HUDEP-2 (cell line): ENCODE measurements around the gene ZNF160.
A peak's percentile ranks its signal among the peaks of the same experiment; 100 is the strongest.
"Not testable (repeated sequence)": the region's sequence is repeated elsewhere in the genome, so short reads cannot be mapped to it uniquely, and the experiment has no call there.

ENCODE experiments used
- DNase-seq, 76 experiments: peaks; one replicate each; lab custom pipeline; 2025; ENCODE audit not compliant: unreplicated experiment in 76 of 76; lab: John Stamatoyannopoulos, UW

The ZNF160 gene

GRCh38 chr19:53103234-53104203, at the start of gene ZNF160:
ZNF160 (minus strand) TSS chr19:53103422; CDS start chr19:53086276, 17,146 bp downstream.
- peak; percentile 54 to 100 (median 98) for DNase-seq

GRCh38 chr19:53147645-53148044, 44.4 kb upstream of the ZNF160 start:
- no peak for DNase-seq

DNA sequence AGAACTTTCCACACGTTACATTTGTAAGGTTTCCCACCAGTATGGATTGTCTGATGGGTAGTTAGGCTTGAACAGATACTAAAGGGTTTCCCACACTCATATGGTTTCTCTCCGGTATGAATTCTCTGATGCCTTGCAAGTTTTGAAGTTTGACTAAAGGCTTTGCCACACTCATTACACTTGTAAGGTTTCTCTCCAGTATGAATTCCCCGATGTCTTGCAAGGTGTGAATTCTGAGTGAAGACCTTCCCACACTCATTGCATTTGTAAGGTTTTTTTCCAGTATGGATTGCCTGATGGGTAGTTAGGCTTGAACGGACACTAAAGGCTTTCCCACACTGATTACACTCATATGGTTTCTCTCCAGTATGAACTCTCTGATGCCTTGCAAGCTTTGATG, 37.1 kb upstream of the ZNF160 start:
- DNase-seq = no peak

GRCh38 chr19:53136432-53136831, 33.2 kb upstream of the ZNF160 start:
- DNase-seq = no peak

GRCh38 chr19:53132141-53132991, 29.1 kb upstream of the ZNF160 start, which contains the start of gene ZNF415:
ZNF415 (minus strand) TSS chr19:53132910; CDS start chr19:53122676, 10,234 bp downstream.
- peak in 43 of 76 experiments; percentile 3 to 68 (median 26) for DNase-seq

GRCh38 chr19:53131727-53132126, 28.5 kb upstream of the ZNF160 start:
- DNase-seq = no peak

DNA sequence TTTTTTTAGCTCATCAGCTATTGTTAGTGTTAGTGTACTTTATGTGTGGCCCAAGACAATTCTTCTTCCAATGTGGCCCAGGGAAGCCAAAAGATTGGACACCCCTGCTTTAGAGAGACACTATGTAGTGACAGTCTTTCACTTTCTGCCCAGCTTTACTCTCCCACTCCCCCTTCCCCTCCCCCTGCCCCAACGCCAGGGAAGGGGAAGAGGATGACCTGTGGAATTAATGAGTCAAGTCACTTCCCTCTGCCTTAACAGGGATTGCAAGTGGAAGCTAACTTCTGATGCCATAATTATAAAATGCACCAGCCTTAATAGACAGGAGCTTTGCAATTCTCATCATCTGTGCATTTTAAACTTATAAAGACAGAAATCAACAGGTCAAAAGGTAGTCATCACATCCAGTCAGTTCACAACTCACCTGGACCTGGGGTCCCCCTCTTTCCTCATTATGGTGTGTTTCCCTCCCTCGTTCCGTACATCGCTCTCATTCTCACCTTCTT, 27.9 kb upstream of the ZNF160 start:
- no peak for DNase-seq

- no peak for DNase-seq
Observed at GRCh38 chr19:53130506-53130905, 27.3 kb upstream of the ZNF160 start.

- not testable (repeated sequence) for DNase-seq
Observed at GRCh38 chr19:53126733-53127526, 23.7 kb upstream of the ZNF160 start.

DNA sequence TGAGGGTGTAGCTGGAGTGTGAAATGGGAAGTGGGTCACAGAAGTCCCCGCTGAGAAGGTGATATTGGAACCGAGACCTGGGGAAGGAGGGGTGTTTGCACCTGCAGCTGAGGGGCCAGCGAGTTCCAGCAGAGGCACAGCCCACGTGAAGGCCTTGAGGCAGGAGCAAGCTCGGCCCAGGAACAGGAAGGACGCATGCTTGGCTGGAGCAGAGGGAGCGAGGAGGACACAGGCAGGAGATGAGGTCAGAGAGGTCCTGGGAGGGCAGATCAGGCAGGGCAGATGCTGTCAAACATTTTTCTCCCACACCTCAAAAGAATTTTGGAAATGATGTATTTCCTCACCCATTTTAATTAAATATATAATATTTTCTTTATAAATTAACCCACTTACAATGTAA, 20.2 kb upstream of the ZNF160 start:
- DNase-seq = no peak

DNA sequence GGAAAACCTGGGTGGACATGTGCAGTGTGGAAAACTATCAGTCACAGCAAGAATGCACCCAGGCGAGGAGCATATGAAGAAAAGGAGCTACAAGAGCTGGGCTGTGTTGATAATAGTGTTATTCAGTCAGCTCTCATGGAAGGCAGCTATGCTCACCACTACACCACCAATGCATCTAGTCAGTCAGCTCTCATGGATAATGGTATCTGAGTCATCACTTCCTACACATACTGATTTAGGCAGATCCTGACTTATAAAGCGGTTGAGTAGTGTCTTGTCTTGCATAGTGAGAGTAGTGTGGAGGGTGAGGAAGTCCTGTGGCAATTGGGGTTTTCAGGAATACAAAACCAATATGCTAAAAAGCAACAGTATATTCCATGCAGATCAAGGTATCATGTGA, 9.1 kb upstream of the ZNF160 start:
- no peak for DNase-seq

DNA sequence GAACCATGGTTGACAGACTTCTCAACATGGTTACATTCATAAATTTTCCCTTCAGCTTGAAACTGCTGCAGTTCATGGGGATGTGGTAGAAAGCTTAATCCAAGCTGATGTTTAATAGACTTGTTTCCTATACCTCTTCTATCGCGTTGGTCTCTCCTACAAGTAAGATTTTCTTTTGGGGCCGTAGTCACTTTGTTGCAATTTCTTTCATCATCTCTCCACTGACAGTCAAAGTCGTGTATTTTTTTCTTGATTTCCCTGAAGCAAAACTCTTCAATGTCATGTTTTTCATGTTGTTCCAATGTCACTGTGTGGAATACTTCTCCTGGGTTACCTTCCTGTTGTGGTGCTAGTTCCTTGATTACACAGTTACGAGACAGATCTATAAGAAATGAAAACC, 6.3 kb upstream of the ZNF160 start:
- DNase-seq = no peak

DNA sequence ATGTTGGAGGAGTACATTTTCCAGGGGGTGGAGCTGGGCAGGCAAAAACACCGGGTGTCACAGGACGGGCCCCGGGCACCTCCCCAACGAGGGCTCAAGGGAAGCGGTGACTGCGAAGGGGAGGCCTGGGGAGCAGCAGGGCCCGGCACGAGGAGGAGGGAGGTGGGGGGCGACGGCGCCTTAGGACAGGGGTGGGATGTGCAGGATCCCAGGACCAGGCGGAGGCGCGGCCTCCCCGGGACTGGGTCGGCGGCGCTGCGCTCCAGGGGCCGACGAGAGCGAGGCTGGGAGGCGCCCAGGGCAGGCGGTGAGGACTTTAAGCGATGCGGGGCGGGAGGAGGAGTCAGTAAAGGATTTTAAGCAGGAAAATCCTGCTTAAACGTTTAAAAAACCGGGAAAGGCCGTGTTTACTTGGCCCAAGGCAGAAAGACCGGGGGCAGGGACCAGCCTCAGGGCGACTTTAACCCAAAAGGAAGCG, 427 bp downstream of the ZNF160 start:
- DNase-seq = peak in 42 of 76 experiments; percentile 2 to 54 (median 26)

DNA sequence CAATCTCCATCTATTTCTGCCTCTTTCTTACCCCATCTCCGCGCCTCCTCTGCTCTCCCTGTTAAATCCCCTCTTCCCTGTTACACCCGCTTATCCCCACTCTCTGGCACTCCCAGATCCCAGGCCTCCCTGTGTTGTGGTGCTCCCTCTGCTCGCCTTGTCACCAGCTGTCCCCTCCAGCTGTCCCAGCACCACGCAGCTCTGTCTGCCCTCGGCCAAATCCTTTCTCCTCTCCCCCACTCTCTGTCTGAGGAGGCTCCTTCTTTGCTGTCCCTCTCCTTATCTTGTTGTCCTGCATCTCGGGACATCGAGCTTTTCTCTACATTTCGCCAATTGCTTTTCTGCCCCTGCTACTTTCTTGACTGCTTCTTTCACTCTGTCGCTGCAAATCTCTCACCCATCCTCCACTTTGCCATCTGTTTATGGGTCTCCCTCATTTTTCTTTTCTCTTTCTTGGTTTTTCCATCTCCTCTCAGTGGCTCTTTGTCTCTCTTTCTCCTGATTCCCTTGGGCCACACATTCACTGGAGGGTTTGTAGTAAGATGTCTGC, 941 bp downstream of the ZNF160 start:
- no peak for DNase-seq

- peak in 2 of 76 experiments; percentile 2 to 3 for DNase-seq
Observed at GRCh38 chr19:53101518-53101917, 1.7 kb downstream of the ZNF160 start.

- not testable (repeated sequence) for DNase-seq
Observed at GRCh38 chr19:53098570-53098969, 4.7 kb downstream of the ZNF160 start.

- not testable (repeated sequence) for DNase-seq
Observed at GRCh38 chr19:53096982-53097690, 6.1 kb downstream of the ZNF160 start.

- not testable (repeated sequence) for DNase-seq
Observed at GRCh38 chr19:53096579-53096978, 6.6 kb downstream of the ZNF160 start.
